Measurements from ENCODE around the gene CENPS.

DNA sequence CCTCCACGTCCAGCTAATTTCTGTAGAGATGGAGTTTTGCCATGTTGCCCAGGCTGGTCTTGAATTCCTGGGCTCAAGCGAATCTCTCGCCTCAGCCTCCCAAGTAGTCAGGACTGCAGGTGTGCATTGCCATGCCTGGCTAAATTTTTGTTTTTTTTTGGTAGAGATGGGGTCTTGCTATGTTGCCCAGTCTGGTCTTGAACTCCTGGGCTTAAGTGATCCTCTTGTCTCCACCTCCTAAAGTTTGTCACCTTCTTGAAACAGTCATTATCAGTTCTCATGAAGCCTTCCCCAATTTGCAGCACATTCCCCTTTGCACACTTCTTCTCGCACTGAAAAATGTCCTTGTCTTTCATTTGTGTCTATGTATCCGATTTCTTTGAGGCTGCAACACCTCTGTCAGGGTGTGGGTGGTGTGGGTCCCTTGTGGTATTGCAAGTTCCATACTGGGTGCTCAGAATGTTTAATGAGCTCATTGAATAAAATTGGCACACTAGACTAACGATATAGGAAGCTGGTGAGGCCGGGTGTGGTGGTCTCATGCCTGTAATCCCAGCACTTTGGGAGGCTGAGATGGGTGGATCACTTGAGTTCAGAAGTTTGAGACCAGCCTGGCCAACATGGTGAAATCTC lies 16.7 kb downstream of the CENPS start:
- TF ChIP-seq MAFK (IDR thresholded peaks at IDR 0.05; ENCODE audit: partially characterized antibody), result no peak
- TF ChIP-seq, protein P1, sequence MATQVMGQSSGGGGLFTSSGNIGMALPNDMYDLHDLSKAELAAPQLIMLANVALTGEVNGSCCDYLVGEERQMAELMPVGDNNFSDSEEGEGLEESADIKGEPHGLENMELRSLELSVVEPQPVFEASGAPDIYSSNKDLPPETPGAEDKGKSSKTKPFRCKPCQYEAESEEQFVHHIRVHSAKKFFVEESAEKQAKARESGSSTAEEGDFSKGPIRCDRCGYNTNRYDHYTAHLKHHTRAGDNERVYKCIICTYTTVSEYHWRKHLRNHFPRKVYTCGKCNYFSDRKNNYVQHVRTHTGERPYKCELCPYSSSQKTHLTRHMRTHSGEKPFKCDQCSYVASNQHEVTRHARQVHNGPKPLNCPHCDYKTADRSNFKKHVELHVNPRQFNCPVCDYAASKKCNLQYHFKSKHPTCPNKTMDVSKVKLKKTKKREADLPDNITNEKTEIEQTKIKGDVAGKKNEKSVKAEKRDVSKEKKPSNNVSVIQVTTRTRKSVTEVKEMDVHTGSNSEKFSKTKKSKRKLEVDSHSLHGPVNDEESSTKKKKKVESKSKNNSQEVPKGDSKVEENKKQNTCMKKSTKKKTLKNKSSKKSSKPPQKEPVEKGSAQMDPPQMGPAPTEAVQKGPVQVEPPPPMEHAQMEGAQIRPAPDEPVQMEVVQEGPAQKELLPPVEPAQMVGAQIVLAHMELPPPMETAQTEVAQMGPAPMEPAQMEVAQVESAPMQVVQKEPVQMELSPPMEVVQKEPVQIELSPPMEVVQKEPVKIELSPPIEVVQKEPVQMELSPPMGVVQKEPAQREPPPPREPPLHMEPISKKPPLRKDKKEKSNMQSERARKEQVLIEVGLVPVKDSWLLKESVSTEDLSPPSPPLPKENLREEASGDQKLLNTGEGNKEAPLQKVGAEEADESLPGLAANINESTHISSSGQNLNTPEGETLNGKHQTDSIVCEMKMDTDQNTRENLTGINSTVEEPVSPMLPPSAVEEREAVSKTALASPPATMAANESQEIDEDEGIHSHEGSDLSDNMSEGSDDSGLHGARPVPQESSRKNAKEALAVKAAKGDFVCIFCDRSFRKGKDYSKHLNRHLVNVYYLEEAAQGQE (IDR thresholded peaks at IDR 0.05), result no peak
- TF ChIP-seq, protein P2, sequence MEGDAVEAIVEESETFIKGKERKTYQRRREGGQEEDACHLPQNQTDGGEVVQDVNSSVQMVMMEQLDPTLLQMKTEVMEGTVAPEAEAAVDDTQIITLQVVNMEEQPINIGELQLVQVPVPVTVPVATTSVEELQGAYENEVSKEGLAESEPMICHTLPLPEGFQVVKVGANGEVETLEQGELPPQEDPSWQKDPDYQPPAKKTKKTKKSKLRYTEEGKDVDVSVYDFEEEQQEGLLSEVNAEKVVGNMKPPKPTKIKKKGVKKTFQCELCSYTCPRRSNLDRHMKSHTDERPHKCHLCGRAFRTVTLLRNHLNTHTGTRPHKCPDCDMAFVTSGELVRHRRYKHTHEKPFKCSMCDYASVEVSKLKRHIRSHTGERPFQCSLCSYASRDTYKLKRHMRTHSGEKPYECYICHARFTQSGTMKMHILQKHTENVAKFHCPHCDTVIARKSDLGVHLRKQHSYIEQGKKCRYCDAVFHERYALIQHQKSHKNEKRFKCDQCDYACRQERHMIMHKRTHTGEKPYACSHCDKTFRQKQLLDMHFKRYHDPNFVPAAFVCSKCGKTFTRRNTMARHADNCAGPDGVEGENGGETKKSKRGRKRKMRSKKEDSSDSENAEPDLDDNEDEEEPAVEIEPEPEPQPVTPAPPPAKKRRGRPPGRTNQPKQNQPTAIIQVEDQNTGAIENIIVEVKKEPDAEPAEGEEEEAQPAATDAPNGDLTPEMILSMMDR (IDR thresholded peaks at IDR 0.05), result no peak
- TF ChIP-seq BHLHE40 (IDR thresholded peaks at IDR 0.05; ENCODE audit: low read depth, low read length), result no peak
- no peak for TF ChIP-seq POLR2A (IDR thresholded peaks at IDR 0.05; ENCODE audit: low read length)

Data from A549 (cell line).